H1 (cell line): Measurements from ENCODE around the gene SEC16A.

Source experiments
- EZH2 ChIP-seq: fragments of 200-600 bp; sonication (generic); IDR thresholded peaks from 2 replicates; pipeline ENCODE4 v1.7.1; 2012; ENCODE audit warnings: low read depth, mild to moderate bottlenecking, moderate library complexity, low read length, inconsistent platforms; ENCODE audit not compliant: severe bottlenecking
- GABPA ChIP-seq: IDR thresholded peaks from 2 replicates; pipeline ENCODE4 v1.6.1; 2011; ENCODE audit warnings: mild to moderate bottlenecking, low read length, moderate library complexity, borderline replicate concordance; ENCODE audit not compliant: insufficient read depth
- JUN ChIP-seq: IDR thresholded peaks from 2 replicates; pipeline ENCODE4 v1.6.1; 2011; ENCODE audit warnings: low read depth, mild to moderate bottlenecking, improper control_type of control experiment, low read length
- POLR2AphosphoS5 ChIP-seq: IDR thresholded peaks from 2 replicates; pipeline ENCODE4 v1.6.1; 2011; ENCODE audit warnings: low read depth, low read length
- TF ChIP-seq, protein P1 (sequence below), 3 experiments: IDR thresholded peaks; 1 replicate in 2 of 3; 2 replicates in 1 of 3; pipeline versions ENCODE4 v1.5.1 to v1.6.1; 2011; ENCODE audit warnings: low read length in 3 of 3, mild to moderate bottlenecking in 3 of 3, inconsistent platforms in 2 of 3, low read depth in 1 of 3, moderate library complexity in 1 of 3; ENCODE audit not compliant: insufficient read depth in 1 of 3; ENCODE audit errors: control extremely low read depth in 1 of 3
- TF ChIP-seq, protein P2 (sequence below): IDR thresholded peaks from 2 replicates; pipeline ENCODE4 v1.6.1; 2011; ENCODE audit warnings: low read length, improper control_type of control experiment

DNA sequence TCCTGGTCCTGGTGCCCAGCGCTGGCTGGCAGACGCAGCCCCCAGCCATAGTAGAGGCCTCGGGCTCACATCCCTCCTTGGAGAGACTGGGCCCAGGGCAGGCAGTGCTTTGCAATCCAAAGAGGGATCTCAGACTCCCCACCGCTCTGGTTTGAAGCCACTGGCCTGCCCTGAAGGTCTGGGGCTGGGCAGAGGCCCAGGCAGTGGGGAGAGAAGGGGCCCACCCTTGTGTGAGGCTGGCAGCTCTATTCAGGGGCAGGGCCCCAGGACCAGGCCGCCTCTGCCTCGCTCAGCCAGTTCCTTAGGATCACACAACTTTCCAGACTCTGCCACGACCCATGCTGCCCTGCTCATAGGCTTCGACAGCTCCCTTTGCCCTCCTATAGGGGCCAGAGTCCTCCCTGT lies 10.7 kb upstream of the SEC16A start:
- TF ChIP-seq, protein P1, sequence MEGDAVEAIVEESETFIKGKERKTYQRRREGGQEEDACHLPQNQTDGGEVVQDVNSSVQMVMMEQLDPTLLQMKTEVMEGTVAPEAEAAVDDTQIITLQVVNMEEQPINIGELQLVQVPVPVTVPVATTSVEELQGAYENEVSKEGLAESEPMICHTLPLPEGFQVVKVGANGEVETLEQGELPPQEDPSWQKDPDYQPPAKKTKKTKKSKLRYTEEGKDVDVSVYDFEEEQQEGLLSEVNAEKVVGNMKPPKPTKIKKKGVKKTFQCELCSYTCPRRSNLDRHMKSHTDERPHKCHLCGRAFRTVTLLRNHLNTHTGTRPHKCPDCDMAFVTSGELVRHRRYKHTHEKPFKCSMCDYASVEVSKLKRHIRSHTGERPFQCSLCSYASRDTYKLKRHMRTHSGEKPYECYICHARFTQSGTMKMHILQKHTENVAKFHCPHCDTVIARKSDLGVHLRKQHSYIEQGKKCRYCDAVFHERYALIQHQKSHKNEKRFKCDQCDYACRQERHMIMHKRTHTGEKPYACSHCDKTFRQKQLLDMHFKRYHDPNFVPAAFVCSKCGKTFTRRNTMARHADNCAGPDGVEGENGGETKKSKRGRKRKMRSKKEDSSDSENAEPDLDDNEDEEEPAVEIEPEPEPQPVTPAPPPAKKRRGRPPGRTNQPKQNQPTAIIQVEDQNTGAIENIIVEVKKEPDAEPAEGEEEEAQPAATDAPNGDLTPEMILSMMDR (IDR thresholded peaks at IDR 0.05; ENCODE audit: control extremely low read depth in 1 of 3, insufficient read depth in 1 of 3, low read depth in 1 of 3, low read length in 3 of 3): no peak
- no peak for TF ChIP-seq POLR2AphosphoS5
- TF ChIP-seq JUN: no peak
- TF ChIP-seq, protein P2, sequence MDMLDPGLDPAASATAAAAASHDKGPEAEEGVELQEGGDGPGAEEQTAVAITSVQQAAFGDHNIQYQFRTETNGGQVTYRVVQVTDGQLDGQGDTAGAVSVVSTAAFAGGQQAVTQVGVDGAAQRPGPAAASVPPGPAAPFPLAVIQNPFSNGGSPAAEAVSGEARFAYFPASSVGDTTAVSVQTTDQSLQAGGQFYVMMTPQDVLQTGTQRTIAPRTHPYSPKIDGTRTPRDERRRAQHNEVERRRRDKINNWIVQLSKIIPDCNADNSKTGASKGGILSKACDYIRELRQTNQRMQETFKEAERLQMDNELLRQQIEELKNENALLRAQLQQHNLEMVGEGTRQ: no peak
- no peak for TF ChIP-seq EZH2
- no peak for TF ChIP-seq GABPA
